Iris pigment epithelial cell (primary cell): ENCODE results near the gene SLTM.
"Not testable (repeated sequence)": the region's sequence is repeated elsewhere in the genome, so short reads cannot be mapped to it uniquely, and the experiment has no call there.

ENCODE experiments used
- DNase-seq: peaks from one replicate; pipeline ENCODE4 v3.0.0-alpha.2; 2011; ENCODE audit warnings: low read depth

Gene SLTM

GRCh38 chr15:58933281-58934113 lies at the start of gene SLTM:
Gene SLTM, minus strand, starts transcription at chr15:58933679. Its CDS starts 114 bp downstream, at chr15:58933565.
- peak; percentile 94 for DNase-seq

GRCh38 chr15:58983261-58983660 lies 49.8 kb upstream of the SLTM start:
- no peak for DNase-seq

- no peak for DNase-seq
Measured at GRCh38 chr15:58981808-58982475, 48.5 kb upstream of the SLTM start.

DNA sequence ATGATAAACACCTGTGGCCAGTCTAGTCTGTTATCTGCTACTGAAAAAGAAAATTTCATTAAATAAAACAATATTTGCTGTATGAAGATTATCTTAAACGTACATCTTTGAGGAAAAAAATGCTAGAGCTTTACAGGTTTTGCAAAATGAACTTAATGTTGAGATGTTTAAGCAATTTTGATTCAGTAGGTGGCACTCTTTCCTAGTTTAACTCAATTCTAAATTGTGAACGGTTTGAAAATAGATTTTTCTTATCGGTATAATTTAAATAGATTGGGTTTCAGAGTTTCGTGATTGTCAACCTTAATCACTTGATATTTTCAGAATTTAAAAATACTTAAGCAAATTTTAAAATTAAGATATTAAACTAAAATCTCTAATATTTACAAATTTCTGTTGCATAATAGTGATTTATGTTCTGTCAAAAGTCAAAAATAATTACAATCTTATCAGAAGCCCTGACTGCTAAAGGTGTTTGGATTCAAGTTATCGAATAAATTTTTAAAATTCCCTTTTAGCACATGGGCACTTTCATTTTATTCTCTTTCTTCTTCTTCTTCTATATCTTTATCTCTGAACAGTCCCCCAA lies 47.0 kb upstream of the SLTM start:
- peak; percentile 45 for DNase-seq

DNA sequence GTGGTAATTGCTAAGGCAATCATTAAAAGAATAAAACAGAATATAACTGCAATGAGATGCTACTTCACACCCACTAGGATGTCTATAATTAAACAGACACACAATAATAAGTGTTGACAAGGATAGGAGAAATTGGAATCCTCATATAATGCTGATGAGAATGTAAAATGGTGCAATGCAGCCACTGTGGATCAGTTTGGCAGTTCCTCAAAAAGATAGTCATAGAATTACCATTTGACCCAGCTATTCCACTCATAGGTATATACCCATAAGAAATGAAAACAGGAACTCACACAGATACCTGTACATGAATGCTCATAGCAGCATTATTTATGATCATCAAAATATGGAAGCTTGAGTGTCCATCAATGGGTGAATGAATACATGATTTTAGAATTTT lies 44.4 kb upstream of the SLTM start:
- DNase-seq: no peak

GRCh38 chr15:58967479-58967878 lies 34.0 kb upstream of the SLTM start:
- no peak for DNase-seq

GRCh38 chr15:58966698-58967097 lies 33.2 kb upstream of the SLTM start:
- DNase-seq: peak; percentile 57

- DNase-seq: no peak
Measured at GRCh38 chr15:58962662-58963565, 29.4 kb upstream of the SLTM start.

DNA sequence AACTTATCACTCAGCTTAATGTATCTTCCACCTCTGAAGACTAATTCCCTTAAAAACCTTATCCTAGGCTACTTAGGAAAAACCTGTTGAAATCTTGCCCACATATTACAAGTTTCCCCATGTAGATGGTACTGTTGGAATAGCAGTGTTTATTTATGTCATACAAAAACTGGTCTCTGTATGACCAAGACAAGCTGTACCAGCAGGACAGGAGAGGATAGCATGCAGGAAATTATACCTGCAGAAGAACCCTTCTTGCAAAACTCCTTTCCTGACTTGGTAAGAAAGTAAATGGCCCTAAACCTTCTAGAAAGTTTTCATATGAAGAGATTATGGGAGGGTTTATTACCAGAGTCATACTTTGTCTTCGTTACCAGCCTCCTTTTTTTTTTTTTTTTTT lies 28.7 kb upstream of the SLTM start:
- no peak for DNase-seq

GRCh38 chr15:58958811-58959210 lies 25.3 kb upstream of the SLTM start:
- no peak for DNase-seq

DNA sequence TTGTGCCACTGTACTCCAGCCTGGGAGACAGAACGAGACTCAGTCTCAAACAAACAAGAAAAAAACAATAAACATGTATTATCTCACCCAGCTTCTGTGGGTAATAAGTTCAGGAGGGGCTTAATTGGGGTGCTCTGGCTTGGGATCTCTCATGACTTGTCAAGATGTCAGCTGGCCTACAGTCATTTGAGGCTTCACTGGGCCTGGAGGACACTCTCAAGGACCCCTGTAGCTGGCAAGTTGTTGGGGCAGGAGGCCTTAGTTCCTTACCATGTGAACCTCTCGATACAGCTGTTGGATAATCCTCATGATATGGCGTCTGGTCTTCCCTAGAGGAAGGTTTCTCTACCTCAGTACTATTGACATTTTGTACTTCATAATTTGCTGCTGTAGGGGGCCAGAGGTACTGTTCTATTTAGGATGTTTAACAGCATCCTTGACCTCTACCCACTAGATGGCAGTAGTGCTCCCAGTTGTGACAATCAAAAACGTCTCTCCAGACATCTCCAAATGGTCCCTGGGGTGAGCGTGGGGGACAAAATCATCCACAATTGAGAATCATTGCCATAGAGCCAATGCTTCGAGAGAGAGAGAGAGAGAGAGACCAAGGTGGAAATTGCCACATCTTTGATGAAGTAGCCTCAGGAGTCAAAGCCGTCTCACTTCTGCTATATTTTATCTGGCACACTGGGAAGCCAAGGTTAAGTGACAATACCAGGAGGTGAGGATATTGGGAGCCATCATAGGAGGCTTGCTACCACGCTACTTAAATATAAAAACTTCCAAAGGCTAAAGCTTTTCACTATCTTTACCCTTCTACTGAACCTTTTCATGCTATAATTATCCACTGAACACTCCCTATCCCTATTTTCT lies 23.9 kb upstream of the SLTM start:
- DNase-seq: no peak

GRCh38 chr15:58952751-58953150 lies 19.3 kb upstream of the SLTM start:
- peak; percentile 47 for DNase-seq

GRCh38 chr15:58951388-58952007 lies 18.0 kb upstream of the SLTM start:
- peak; percentile 79 for DNase-seq

GRCh38 chr15:58947179-58947578 lies 13.7 kb upstream of the SLTM start:
- no peak for DNase-seq

- DNase-seq: not testable (repeated sequence)
Measured at GRCh38 chr15:58934974-58935373, 1.5 kb upstream of the SLTM start.

DNA sequence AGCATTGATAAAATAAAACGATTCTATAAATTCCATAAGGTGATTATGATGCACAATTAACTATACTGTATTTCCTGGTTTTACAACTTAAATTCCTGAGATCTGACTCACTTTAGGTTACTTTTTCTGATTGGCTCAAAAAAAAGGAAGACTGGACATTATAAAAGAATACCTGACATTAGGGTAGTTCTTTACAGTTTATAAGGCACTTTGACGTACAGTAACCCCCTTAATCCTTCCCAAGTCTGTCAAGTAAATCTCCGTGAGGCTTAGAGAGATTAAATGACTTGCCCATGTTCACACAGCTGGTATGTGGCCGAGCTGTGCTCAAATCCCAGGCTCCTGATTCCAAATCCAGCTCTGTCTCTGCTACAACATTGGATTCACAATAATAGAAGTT lies 1.0 kb upstream of the SLTM start:
- DNase-seq: no peak

GRCh38 chr15:58934114-58934447 lies 602 bp upstream of the SLTM start:
- no peak for DNase-seq

DNA sequence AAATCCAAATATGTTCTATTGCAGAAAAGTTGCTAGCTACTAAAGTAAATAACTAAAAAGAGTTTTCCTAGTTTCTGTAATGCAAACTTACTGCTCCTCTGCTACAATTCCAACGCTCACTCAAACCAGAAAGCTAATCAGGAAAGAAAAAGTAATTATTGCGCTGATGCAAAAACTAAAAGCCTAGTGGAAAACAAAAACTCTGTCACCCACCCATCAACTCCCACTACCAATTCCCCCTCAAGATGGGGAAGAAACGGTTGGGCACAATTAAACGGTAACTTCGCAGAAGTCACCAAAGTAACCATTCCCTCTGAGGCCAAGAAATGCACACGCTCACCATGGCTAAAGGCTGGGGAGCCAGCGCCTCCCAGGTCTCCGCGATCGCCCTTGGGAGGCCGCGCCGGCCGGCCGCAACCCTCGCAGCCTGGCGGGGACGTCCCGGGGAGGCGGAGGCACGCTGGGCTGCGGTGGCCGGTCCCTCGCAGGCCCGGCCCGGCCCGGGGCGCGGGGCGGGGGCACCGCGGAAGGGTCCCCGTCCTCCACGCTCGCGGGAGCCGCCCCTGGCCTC lies 684 bp downstream of the SLTM start:
- no peak for DNase-seq

DNA sequence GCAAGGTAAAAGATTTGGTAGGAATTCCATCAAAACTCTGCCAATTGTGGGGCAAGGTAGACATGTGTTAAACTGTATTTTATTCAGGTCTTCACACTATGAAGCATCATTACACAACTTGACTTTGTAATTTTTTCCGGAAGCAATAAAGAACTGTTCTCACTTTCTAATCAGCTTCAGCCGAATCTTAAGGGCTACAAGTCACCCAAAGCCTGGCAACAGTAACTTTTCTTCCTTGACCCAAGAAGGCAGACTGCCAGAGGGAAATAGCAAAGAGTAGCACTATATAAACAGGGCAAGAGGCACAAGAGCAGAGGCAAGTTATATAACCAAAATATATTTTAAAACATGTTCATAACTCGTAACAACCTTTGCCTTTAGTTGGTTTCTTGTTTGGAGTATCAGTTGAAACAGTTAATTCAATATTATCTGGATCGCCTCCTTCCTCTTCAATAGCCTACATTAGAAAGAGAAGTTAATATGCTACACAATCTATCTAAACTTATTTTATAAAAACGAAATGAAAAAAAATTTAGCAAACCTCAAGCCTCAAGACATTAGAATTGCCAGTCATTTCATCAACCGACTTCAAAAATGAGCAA lies 1.4 kb downstream of the SLTM start:
- peak; percentile 60 for DNase-seq

- no peak for DNase-seq
Measured at GRCh38 chr15:58929891-58930416, 3.5 kb downstream of the SLTM start.
